Nephron progenitor cell (in vitro differentiated cells): ENCODE data around the gene NCBP2.

Experiments used
- DNase-seq: peaks from one replicate; pipeline ENCODE4 v3.0.0; 2021
- H3K27ac Mint-ChIP-seq: 2 replicates; pipeline ENCODE4 v1.8.0; 2021; ENCODE audit warnings: mild to moderate bottlenecking, moderate library complexity, mixed read lengths
- H3K27me3 Mint-ChIP-seq: 2 replicates; pipeline ENCODE4 v1.8.0; 2021; ENCODE audit warnings: mild to moderate bottlenecking, low read depth, mixed read lengths; ENCODE audit not compliant: poor library complexity
- H3K36me3 Mint-ChIP-seq: 2 replicates; pipeline ENCODE4 v1.8.0; 2021; ENCODE audit warnings: low read depth, mixed read lengths
- H3K4me1 Mint-ChIP-seq: 2 replicates; pipeline ENCODE4 v1.8.0; 2021; ENCODE audit warnings: mixed read lengths
- H3K4me3 Mint-ChIP-seq: 2 replicates; pipeline ENCODE4 v1.8.0; 2021; ENCODE audit warnings: mild to moderate bottlenecking, moderate library complexity, mixed read lengths
- H3K9me3 Mint-ChIP-seq: 2 replicates; pipeline ENCODE4 v1.8.0; 2021; ENCODE audit warnings: mild to moderate bottlenecking, moderate library complexity, mixed read lengths
- CTCF ChIP-seq: fragments of 200-600 bp; sonication (generic); IDR thresholded peaks from 2 replicates; pipeline ENCODE4 v1.5.0; 2021; ENCODE audit warnings: antibody characterized with exemption

NCBP2 gene

DNA sequence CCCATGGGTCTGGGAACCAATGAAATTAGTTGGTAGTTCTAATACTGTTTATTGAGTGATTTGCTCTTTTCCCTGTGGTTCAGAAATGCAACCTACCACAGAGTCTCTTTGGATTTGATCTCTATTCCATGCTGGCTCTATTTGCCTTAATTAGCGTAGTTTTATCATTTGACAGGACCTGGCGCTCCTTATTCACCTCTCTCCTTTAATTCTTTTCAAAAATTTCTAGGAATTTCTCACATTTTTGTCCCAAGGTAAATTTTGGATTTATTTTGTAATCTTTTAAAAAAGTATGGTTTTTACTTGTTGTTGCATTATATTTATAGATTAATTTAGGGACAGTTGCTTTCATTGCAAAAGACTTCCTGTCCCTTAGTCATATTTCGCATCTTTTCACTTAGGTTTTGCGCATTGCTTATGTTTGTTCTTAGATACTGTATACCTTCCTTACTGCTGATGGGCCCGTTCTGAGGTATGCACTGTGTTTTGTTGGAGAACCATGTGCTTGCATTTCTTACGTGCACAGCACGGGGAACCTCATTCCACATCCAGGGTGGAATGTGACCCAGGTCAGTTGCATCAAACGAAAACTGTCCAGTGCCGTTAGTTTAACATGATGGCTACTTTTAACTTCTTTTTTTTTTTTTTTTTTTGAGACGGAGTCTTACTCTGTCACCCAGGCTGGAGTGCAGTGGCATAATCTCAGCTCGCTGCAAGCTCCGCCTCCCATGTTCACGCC is 47.6 kb downstream of the NCBP2 start:
- Mint-ChIP-seq H3K36me3 (peaks cover 31% of the 10 kb centered on the region), H3K9me3 (peaks cover 7% of the 10 kb centered on the region), H3K27me3 (no peaks in the 10 kb centered on the region), H3K27ac (no peak overlapping the region), H3K4me1 (peaks cover 5% of the 10 kb centered on the region), H3K4me3 (no peak overlapping the region)
- no peak for TF ChIP-seq CTCF
- no peak for DNase-seq

DNA sequence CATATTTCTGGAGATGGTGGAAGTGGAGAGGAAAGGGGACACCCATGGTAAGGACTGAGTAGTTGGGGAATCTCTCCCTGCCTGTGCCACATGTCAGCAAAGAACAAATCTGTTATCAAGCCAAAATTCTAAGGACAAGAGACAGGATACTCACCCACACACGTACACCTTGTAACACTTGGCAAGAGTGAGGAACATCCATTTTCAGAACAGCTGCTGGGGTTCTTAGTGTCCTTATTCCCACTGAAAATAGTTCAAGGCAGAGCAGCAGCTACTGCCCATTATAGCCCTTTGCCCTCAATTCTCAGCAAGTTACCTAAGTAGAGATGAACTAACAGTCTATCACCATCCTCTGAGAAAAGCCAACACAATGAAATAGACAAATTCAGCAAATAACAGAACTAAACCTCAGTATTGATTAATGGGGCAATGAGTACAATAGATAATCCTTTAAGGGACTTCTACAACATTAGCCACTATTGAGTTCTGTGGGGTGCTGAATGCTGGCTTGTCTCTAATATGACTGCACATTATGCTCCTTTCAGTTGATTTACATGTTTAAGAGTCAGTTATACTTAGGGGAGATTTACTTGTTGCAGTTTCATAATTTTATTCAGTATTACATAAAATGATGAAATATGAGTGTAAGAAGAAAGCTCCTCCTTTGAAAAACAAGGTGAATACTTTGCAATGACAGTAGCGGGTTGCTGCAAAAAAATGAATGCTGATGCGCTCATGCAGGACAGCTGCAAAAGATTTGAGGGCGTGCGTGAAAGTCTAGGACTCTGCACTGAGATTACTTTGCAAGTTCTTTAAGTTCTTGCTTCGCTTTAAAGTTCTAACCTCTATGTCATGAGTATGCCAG is 52.3 kb downstream of the NCBP2 start:
- Mint-ChIP-seq H3K27me3 (no peaks in the 10 kb centered on the region), H3K4me3 (no peak overlapping the region), H3K4me1 (no peaks in the 10 kb centered on the region), H3K27ac (peak overlapping the region; percentile 27), H3K9me3 (peaks cover 7% of the 10 kb centered on the region), H3K36me3 (peaks cover 47% of the 10 kb centered on the region)
- no peak for DNase-seq
- TF ChIP-seq CTCF = no peak

DNA sequence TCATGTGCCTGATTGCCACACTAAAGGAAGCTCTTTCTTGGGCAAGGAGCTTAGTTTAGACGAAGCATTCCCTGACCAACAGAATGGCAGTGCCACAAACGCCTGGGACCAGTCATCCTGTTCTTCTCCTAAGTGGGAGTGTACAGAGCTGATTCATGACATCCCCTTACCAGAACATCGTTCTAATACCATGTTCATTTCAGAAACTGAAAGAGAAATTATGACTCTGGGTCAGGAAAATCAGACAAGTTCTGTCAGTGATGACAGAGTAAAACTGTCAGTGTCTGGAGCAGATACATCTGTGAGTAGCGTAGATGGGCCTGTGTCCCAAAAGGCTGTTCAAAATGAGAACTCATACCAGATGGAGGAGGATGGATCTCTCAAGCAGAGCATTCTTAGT is 56.2 kb downstream of the NCBP2 start:
- no peak overlapping the region for H3K27ac Mint-ChIP-seq
- DNase-seq = no peak
- H3K4me1 Mint-ChIP-seq = no peaks in the 10 kb centered on the region
- no peak overlapping the region for H3K4me3 Mint-ChIP-seq
- no peaks in the 10 kb centered on the region for H3K9me3 Mint-ChIP-seq
- no peak for TF ChIP-seq CTCF
- H3K27me3 Mint-ChIP-seq = no peaks in the 10 kb centered on the region
- peaks cover 22% of the 10 kb centered on the region for H3K36me3 Mint-ChIP-seq
